Lower leg skin (tissue), 4 donors: ENCODE measurements around the gene TENM4. TPM values are rescaled to one million over a fixed set of nuclear protein-coding genes. Genes with fewer than 3 reads are reported as not detected.

Experiments
- DNase-seq, 2 donors: peaks; one replicate each; pipeline ENCODE4 v3.0.0-alpha.2; 2019; ENCODE audit warnings: low spot score in 2 of 2
- H3K4me3 ChIP-seq: fragments of 200-600 bp; sonication (generic); 2 replicates; pipeline ENCODE4 v1.5.1; 2017; ENCODE audit warnings: mild to moderate bottlenecking, low read depth; ENCODE audit not compliant: poor library complexity, severe bottlenecking
- POLR2A ChIP-seq, 2 donors: fragments of 450-650 bp; IDR thresholded peaks; one replicate each; pipeline ENCODE4 v1.6.1; 2016 to 2017; ENCODE audit warnings: antibody characterized with exemption in 2 of 2, mild to moderate bottlenecking in 1 of 2, moderate library complexity in 1 of 2
- WGBS, 2 donors: methylation state at CpG; one replicate each; pipeline ENCODE4 v1.1.5; 2018; 5-methylcytosine and 5-hydroxymethylcytosine counted together
- intact Hi-C: fragments of 100-400 bp; cut with DNase I; formaldehyde crosslinking; loops from one replicate; pipeline ENCODE4 v1.15.0; 2023; ENCODE audit warnings: low total_unique reads
- total RNA-seq, 4 donors: library from RNA; depleted of rRNA; stranded (reverse); fragments of >200 nt; gene quantifications; one replicate each; pipeline ENCODE4 v1.1.0, GENCODE V29; 2016
- TF ChIP-seq, protein P1 (sequence below), 3 donors: fragments of 450-650 bp; IDR thresholded peaks; one replicate each; pipeline ENCODE4 v1.5.1; 2016; ENCODE audit warnings: antibody characterized with exemption in 3 of 3, mild to moderate bottlenecking in 3 of 3, moderate library complexity in 2 of 3

TENM4 gene
- total RNA-seq, 4 donors from 2014 or later: 34.4 to 41.1 (median 36.6) TPM

DNA sequence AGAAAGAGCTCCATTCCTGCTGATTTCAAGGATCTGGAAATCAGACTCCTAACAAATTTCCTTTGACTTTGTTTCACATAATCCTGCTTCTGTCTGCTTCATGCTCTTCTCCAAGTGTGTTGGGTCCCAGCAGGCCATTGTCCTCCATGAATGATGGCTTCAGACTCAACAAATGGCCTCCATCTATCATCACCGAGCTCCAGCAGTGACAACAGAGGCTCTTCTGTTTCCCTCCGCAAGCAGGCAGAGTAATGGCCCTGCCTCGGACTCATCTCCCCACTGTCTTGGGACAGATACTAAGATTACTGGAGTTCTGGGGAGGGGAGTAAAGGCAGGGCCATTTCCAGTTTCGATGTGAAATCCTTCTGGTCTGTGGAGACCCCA lies 127.3 kb downstream of the TENM4 start:
- intact Hi-C loops: no loop called here
- no peak overlapping the region for H3K4me3 ChIP-seq

DNA sequence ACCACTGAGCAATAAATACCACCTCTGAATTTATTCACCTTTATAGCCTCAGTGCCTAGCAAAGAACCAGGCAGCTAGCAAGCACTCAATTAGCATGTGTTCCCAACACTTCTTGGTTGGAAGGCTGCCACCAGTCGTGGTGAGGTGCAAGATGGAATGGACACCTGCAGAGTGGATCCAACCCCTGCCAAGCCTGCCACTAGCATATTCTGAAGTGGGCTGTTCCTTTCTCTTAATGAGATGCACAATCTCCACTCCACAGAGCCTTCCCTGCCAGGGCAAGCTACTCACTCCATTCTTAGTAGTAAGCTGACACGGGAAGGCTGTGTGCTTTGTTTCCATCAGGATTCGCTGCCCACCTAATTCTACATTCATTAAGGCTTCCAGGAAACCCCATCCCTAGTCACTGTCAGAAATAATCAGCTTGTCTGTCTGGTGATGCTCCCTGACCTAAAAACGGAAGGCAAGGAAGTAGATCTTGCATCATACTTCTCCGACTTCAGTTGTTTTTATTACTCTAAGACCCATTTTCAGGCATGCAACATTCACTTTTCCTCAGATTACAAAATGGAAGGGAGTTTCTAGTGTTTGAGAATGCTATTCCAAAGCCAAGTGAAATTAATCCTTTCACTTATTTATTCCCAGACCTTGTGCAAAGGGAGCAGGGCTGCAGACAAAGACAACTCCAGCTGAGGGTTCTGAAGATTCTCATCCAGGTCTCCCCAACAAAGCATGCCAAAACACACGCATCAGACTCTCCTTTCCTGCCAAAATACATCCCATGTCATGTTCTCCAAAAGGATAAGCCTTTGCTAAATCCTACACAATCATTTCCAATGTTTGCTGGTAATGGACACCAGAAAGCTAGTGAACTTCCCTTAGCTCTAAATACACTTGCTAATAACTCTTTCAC lies 128.0 kb downstream of the TENM4 start:
- no peak for DNase-seq

More for the DNA sequence above, 127.3 kb downstream of the TENM4 start:
- DNase-seq: no peak
- 79 to 86% methylated on average over 4 of the region's 4 CpGs for WGBS, 2 donors
- no peak for TF ChIP-seq POLR2A (IDR thresholded peaks at IDR 0.05)
- TF ChIP-seq, protein P1, sequence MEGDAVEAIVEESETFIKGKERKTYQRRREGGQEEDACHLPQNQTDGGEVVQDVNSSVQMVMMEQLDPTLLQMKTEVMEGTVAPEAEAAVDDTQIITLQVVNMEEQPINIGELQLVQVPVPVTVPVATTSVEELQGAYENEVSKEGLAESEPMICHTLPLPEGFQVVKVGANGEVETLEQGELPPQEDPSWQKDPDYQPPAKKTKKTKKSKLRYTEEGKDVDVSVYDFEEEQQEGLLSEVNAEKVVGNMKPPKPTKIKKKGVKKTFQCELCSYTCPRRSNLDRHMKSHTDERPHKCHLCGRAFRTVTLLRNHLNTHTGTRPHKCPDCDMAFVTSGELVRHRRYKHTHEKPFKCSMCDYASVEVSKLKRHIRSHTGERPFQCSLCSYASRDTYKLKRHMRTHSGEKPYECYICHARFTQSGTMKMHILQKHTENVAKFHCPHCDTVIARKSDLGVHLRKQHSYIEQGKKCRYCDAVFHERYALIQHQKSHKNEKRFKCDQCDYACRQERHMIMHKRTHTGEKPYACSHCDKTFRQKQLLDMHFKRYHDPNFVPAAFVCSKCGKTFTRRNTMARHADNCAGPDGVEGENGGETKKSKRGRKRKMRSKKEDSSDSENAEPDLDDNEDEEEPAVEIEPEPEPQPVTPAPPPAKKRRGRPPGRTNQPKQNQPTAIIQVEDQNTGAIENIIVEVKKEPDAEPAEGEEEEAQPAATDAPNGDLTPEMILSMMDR (IDR thresholded peaks at IDR 0.05): no peak

DNA sequence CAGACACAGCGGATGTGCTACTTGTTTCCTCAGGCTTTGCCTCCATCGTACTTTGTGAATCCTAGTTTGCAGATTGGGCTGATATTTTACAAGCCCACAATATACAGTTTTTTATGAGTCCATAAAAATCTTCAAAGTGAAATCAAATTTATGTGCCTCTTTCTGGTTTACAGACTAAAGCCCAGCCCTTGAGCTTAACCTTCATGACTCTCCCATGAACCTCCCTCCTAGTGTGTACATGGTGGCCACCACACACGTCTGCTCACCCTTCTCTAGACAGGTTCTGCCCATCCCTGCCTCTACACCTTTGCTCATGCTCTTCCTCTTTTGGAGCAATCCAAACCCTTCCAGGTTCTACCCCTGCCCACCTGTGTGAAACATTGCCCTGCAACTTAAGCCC lies 129.4 kb downstream of the TENM4 start:
- WGBS, 2 donors: 92 to 95% methylated on average over 3 of the region's 3 CpGs
- DNase-seq: no peak
- intact Hi-C loops: no loop called here
- no peak for TF ChIP-seq POLR2A (IDR thresholded peaks at IDR 0.05)
- TF ChIP-seq, protein P1 (IDR thresholded peaks at IDR 0.05): no peak
- no peak overlapping the region for H3K4me3 ChIP-seq

More for the DNA sequence above, 128.0 kb downstream of the TENM4 start:
- TF ChIP-seq, protein P1 (IDR thresholded peaks at IDR 0.05): no peak
- no peak for TF ChIP-seq POLR2A (IDR thresholded peaks at IDR 0.05)
- 62 to 63% methylated on average over 6 of the region's 6 CpGs for WGBS, 2 donors
- intact Hi-C loops: no loop called here
- no peak overlapping the region for H3K4me3 ChIP-seq

DNA sequence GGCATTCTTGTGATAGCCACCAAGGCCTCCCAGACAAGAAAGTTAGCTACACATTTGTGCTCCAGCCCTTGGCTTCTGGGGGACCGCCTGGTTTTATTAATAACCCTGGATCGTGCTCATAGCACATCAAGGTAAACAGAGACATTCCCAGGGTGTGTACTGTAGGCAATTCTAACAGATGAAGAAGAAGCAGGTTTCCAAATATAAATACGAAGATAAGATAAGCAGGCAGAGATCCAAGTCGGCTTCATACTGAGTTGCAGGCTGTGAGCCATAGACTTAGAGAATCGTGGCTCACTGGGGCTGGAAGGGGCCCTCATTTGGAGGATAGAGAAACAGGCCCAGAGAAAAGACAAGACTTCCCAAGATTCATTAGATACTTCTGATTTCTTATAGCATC lies 131.4 kb downstream of the TENM4 start:
- WGBS, 2 donors: 40 to 45% methylated on average over 5 of the region's 5 CpGs

DNA sequence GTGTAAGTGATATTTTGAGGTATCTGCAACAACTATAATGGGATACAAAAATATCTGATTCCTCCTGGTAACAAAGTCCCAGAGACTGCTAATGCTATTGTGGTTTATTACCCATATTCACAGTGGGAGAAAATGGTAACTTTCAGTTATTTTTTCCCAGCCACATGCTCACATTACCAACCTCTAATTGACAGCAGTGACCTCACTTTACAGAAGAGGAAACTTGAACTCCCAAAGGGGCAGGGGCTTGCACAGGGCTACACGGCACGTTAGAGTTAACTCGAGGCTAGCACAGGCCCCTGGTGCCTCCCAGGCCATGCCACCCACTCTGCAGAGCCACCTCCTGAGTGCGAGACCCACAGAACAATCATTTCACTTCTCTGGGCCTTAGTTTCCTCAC lies 132.4 kb downstream of the TENM4 start:
- no peak overlapping the region for H3K4me3 ChIP-seq
- intact Hi-C loops: no loop called here
- TF ChIP-seq, protein P1 (IDR thresholded peaks at IDR 0.05): no peak
- no peak for TF ChIP-seq POLR2A (IDR thresholded peaks at IDR 0.05)
- 74 to 80% methylated on average over 4 of the region's 4 CpGs for WGBS, 2 donors
- no peak for DNase-seq

More for the DNA sequence above, 131.4 kb downstream of the TENM4 start:
- H3K4me3 ChIP-seq: no peak overlapping the region
- no peak for DNase-seq
- no peak for TF ChIP-seq POLR2A (IDR thresholded peaks at IDR 0.05)
- TF ChIP-seq, protein P1 (IDR thresholded peaks at IDR 0.05): no peak
- intact Hi-C loops: no loop called here
